Spinal cord (tissue), 10 donors: Measurements from ENCODE around the gene SMTNL2. TPM values are rescaled to one million over a fixed set of nuclear protein-coding genes. Genes with fewer than 3 reads are reported as not detected.

Experiments
- DNase-seq, 6 donors: peaks; one replicate each; pipeline versions ENCODE4 v3.0.0 to v3.0.0-alpha.2; 2013 to 2015; ENCODE audit warnings: low spot score in 6 of 6, low read depth in 4 of 6
- H3K27ac ChIP-seq: one replicate; pipeline ENCODE4 v1.5.1; 2013; ENCODE audit warnings: low read depth, low read length, control low read depth
- H3K27me3 ChIP-seq: one replicate; pipeline ENCODE4 v1.6.1; 2013; ENCODE audit warnings: low read length; ENCODE audit not compliant: control insufficient read depth, insufficient read depth
- H3K36me3 ChIP-seq: one replicate; pipeline ENCODE4 v1.6.1; 2013; ENCODE audit warnings: low read length; ENCODE audit not compliant: control insufficient read depth, insufficient read depth
- H3K4me1 ChIP-seq: one replicate; pipeline ENCODE4 v1.6.1; 2013; ENCODE audit warnings: low read length; ENCODE audit not compliant: control insufficient read depth, insufficient read depth
- H3K4me3 ChIP-seq: one replicate; pipeline ENCODE4 v1.5.1; 2013; ENCODE audit warnings: low read depth, low read length, control low read depth
- H3K9me3 ChIP-seq: one replicate; pipeline ENCODE4 v1.6.1; 2013; ENCODE audit warnings: low read length; ENCODE audit not compliant: control insufficient read depth, insufficient read depth
- WGBS: methylation state at CpG from one replicate; pipeline ENCODE4 v1.1.5; 2013; ENCODE audit warnings: missing lambda C conversion rate; ENCODE audit not compliant: insufficient coverage; 5-methylcytosine and 5-hydroxymethylcytosine counted together
- polyA plus RNA-seq, 2 donors: library from polyadenylated mRNA; unstranded; fragments of 120-200 nt; gene quantifications; one replicate each; pipeline ENCODE4 v1.2.1, GENCODE V29; 2013; ENCODE audit not compliant: insufficient read length in 2 of 2
- total RNA-seq, 2 donors: library from RNA; depleted of rRNA in 1 of 2; stranded (reverse); fragments of 120-200 nt in 1 of 2; fragments of >200 nt in 1 of 2; gene quantifications; one replicate each; pipeline versions ENCODE4 v1.2.3 to v1.2.4, GENCODE V29; 2013 to 2014
- donor health status: healthy.

SMTNL2 gene
- total and polyA plus RNA-seq, 4 donors: 5.1 to 33.9 (median 9.3) TPM

DNA sequence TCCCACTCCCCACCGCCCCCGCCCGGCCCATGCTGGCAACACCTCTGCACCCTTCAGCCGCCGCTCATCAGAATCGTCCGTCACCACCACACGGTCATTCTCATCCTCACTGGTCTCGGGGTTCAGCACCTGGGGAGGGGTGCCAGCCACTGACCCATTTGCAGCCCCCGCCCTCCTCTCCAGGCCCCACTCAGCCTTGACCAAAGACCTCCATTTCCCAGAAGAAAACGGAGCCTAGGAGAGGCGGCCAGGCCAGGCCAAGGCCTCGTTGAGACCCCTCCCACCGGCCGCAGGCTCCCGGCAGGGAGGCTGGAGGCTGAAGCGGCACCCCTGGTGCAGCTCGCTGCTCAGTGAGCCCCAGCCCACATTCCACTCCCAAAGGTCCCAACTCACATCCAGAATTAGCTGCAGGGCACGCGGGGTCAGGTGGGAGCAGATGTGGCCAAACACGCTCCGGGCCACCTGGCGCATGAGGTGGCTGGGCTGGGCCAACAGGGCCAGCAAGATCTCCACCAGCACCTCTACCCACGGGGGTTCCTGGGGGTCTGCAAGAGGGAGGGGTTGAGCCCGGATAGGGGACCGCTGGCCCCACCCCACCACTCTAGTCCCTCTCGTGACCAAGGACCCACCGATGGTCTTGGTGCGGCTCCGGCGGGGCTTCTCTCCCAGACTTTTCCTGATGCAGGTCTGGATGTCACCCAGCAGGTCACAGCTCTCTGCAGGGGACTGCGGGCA, 38.9 kb upstream of the SMTNL2 start:
- Histone ChIP-seq H3K36me3 (peaks cover 100% of the 10 kb centered on the region), H3K27ac (no peak overlapping the region), H3K9me3 (no peaks in the 10 kb centered on the region), H3K4me3 (no peak overlapping the region), H3K4me1 (peaks cover 12% of the 10 kb centered on the region), H3K27me3 (no peaks in the 10 kb centered on the region)
- WGBS: 87% methylated on average over 27 of the region's 32 CpGs
- DNase-seq: no peak

DNA sequence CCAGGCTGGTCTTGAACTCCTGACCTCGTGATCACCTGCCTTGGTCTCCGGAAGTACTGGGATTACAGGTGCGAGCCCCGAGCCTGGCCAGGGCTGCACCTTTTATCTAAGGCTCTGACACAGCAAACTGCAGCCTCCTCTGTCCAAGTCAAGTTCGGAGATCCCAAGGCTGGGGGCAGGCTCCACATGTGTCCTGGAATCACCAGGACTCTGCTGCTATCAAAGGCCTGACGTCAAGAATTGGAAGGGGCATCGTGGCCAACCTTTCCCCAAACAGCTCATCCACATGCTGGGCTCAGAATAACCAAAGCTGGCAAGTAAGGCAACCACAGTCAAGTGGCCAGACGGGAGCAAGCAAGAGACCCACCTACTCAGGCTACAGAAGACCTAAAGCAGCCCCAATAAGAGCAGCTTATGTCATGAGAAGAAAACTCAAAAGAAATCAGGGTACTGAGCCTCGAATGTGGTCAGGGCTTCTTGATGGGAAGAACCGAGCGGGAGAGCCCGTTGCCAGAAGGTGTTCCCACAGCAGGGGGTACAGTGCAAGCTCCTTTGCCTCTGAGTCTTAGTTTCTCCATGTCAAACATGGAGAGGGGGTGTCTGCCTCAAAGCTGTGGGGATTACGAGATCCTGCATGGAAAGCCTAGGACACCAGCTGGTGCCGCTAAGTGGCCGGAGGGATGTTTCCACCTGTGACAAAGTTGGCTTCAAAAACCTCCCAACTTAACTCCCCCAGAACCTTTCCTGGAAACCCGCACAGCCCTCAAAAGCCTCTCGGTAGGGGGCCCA, 37.0 kb upstream of the SMTNL2 start:
- H3K9me3 ChIP-seq: no peaks in the 10 kb centered on the region
- H3K4me1 ChIP-seq: no peaks in the 10 kb centered on the region
- H3K27me3 ChIP-seq: no peaks in the 10 kb centered on the region
- 88% methylated on average over 14 of the region's 17 CpGs for WGBS
- H3K4me3 ChIP-seq: no peak overlapping the region
- DNase-seq: no peak
- no peak overlapping the region for H3K27ac ChIP-seq
- H3K36me3 ChIP-seq: peaks cover 100% of the 10 kb centered on the region

DNA sequence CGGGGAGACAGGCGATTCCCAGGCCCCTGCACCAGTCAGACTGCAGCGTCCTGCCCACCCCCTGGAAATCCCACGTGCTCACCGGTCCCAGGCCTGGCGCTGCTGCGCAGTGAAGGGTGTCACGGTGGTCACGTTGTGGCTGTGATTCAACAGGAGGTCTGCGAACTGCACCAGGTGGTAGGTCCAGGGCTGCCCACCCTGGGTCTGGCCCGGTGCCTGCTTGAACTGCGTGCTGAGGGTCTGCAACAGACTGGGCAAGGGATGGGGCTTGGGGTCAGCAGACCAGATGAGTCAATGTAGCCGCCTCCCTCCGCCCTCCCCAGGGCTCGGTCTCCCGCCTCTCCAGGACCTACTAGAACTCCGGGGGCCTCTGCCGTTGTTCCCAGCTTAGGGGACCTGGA, 36.3 kb upstream of the SMTNL2 start:
- H3K9me3 ChIP-seq: no peaks in the 10 kb centered on the region
- no peaks in the 10 kb centered on the region for H3K27me3 ChIP-seq
- DNase-seq: no peak
- 93% methylated on average over 18 of the region's 18 CpGs for WGBS
- no peaks in the 10 kb centered on the region for H3K4me1 ChIP-seq
- no peak overlapping the region for H3K27ac ChIP-seq
- no peak overlapping the region for H3K4me3 ChIP-seq
- peaks cover 99% of the 10 kb centered on the region for H3K36me3 ChIP-seq

DNA sequence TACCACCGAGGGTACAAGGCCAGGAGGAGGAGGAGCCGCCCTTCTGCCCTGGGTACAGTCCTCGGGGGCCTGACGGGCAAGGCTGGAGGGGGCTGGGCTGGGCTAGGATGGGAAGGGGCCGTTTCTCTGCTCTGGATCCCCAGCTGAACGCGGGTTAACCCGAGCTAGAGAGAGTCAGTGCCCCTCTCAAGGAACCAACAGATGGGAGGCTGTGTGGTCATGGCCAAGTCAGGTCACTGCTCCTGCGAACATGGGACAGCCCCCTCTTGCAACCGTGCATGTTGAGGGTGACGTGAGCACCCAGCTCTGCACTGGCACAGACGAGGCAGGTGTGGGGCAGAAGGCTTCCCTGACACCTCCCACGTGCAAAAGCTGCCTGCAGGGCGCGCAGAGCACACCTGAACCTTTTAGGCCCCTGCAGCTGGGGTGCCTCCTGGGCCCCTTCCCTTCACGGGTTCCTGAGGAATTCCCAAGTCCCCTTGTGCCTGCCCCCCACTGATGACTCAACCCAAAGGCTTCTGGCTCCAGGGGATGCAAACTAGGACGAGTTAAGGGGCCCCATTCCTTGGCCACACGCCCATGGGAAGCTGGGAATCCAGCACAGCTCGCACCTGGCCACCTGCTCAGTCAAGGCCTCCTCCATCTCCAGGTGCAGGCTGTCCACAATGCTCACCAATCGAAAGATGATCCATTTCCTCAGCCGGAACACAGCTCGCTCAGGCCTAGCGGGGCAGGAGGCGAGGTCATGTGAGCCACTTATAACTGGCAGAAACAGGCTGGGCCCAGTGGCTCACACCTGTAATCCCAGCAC, 35.4 kb upstream of the SMTNL2 start:
- Histone ChIP-seq H3K36me3 (peaks cover 98% of the 10 kb centered on the region), H3K4me3 (no peak overlapping the region), H3K27ac (no peak overlapping the region), H3K27me3 (no peaks in the 10 kb centered on the region), H3K4me1 (peaks cover 4% of the 10 kb centered on the region), H3K9me3 (no peaks in the 10 kb centered on the region)
- WGBS: 91% methylated on average over 24 of the region's 24 CpGs
- DNase-seq: no peak

DNA sequence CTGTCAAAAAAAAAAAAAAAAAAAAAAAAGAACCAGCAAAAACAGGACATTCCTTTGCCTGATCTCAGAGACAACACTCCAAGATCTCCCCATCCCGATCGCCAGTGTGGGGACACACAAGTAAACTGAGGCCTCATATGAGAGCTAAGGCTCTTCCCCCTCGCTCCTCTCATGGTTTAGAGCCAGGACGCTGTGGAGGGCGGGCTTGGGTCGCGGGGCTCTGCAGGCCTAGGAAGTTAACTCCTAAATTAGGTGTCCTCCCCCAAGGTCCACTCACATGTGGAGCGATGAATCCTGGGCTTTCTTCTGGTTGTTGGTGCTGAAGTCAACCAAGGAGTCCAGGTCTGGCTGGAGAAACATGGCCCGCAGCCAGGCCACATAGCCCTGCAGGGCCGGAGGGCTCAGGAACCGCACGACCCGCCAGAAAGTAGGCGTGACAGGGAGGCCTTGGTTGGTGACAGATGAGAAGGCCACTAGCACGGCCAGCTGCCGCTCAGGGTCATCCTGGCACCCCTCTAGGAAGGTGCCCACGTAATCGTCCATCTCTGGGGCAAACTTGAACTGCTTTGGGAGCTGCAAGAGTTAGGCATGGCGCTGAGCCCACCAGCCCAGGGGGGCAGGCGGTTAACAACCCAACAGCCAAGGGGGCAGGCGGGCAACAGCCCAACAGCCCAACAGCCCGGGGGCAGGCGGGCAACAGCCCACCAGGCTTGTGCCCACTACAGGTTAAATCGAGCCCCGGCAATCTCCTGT, 34.4 kb upstream of the SMTNL2 start:
- peaks cover 90% of the 10 kb centered on the region for H3K36me3 ChIP-seq
- 93% methylated on average over 24 of the region's 25 CpGs for WGBS

DNA sequence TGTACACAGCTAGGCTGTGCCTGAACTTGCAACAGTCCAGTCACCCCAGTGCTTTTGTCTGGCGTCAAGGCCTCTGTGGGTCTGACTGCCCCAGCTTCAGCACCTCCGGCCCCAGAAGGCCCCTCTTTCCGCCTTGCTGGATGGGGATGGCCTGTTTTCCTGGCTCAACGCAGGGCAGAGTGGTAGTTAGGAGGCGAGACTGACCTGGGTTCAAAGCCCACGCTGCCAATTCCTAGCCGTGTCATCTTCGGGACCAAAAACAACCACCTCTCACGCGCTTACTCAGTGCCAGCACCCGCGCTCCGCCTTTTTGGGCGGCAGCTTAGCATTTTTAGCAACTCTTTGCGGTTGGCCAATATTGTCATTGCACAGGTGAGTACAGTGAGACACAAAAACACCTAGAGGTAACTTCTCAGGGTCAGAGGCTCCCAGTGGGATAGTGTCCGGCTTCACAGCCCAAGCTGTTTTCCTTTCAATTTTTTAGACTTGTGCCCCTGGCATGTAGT, 33.7 kb upstream of the SMTNL2 start:
- DNase-seq: no peak
- peaks cover 83% of the 10 kb centered on the region for H3K36me3 ChIP-seq
- WGBS: 96% methylated on average over 16 of the region's 16 CpGs

More for the DNA sequence above, 34.4 kb upstream of the SMTNL2 start:
- Histone ChIP-seq H3K9me3 (no peaks in the 10 kb centered on the region), H3K27ac (no peak overlapping the region), H3K4me3 (no peak overlapping the region), H3K4me1 (peaks cover 15% of the 10 kb centered on the region), H3K27me3 (no peaks in the 10 kb centered on the region)
- no peak for DNase-seq

DNA sequence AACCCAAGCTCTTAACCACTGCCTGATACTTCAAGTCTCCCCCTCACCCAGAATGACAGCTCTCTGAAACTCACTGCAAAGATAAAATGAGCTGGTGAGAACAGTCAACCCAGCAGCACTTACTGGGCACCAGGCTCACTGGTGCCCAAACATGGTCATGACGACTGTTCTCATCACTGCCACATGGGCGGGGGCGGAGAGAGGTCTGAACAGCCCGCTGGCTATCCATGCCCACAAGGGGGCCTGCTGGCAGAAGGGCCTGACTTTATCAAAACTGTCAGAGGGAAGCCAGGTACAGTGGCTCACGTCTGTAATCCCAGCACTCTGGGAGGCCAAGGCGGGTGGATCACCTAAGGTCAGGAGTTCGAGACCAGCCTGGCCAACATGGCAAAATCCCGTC, 33.2 kb upstream of the SMTNL2 start:
- no peaks in the 10 kb centered on the region for H3K9me3 ChIP-seq
- WGBS: 92% methylated on average over 8 of the region's 8 CpGs
- H3K36me3 ChIP-seq: peaks cover 78% of the 10 kb centered on the region
- H3K27me3 ChIP-seq: no peaks in the 10 kb centered on the region
- no peak for DNase-seq
- no peak overlapping the region for H3K27ac ChIP-seq
- peaks cover 23% of the 10 kb centered on the region for H3K4me1 ChIP-seq
- no peak overlapping the region for H3K4me3 ChIP-seq

More for the DNA sequence above, 33.7 kb upstream of the SMTNL2 start:
- Histone ChIP-seq H3K4me1 (peaks cover 18% of the 10 kb centered on the region), H3K4me3 (no peak overlapping the region), H3K27me3 (no peaks in the 10 kb centered on the region), H3K27ac (no peak overlapping the region), H3K9me3 (no peaks in the 10 kb centered on the region)

DNA sequence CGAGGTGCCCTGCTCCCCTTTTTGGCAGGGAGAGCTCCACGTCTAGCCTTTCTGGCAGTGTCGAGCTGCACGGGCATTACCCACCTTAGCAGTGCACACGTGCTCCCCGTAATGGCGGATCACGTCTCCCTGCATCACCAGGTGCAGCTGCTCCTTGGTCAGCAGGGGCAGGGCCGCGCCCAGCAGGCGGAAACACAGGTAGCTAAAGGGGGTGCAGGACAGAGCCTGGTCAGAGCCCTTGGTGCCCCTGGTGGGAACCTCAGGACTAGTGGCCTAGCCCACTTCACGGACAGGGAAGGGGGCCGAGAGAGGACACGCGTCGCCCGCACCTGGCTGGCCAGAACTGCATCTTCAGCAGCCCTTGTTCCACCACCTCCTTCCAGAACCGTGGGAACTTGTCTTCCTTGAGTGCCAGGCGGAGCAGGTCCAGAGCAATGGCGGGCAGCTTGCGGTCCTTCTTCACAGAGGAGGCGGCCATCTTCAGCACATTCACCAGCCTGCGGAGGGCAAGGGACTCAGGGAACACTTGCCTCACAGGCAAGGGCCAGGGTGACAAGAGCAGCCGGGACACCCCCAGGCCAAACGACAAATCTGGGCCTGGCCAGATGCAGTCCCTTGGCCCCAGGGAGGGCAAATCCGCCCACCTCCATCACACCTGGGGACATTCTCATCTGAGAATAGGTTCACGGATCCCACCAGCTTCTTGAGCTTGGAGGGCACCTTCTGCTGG, 32.4 kb upstream of the SMTNL2 start:
- Histone ChIP-seq H3K4me1 (peaks cover 26% of the 10 kb centered on the region), H3K4me3 (no peak overlapping the region), H3K9me3 (no peaks in the 10 kb centered on the region), H3K36me3 (peaks cover 70% of the 10 kb centered on the region), H3K27me3 (no peaks in the 10 kb centered on the region), H3K27ac (no peak overlapping the region)
- DNase-seq: no peak
- 96% methylated on average over 27 of the region's 27 CpGs for WGBS
